Measurements from ENCODE around the gene RSKR.
"Not testable (repeated sequence)": the region's sequence is repeated elsewhere in the genome, so short reads cannot be mapped to it uniquely, and the experiment has no call there.

Gene RSKR

DNA sequence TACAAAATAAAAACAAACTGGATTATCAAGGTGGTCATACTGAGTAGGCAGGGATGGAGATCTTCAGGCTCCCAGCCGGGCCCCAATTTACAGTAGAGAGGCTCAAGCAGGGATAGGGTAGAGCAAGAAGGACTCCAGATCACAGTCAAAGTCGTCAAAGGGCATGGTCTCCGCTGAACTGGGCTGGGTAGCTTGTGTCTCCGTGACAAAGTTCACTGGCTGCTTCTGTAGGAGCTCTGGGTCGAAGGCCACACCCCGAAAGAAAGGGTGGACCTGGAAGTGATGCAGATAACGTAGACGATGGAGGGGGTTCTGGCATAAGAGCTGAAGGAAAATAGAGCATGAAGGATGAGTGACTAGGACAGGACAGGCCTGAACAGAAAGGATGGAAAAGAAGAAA is 3.6 kb downstream of the RSKR start:
- no peak overlapping the region for H3K27ac ChIP-seq

DNA sequence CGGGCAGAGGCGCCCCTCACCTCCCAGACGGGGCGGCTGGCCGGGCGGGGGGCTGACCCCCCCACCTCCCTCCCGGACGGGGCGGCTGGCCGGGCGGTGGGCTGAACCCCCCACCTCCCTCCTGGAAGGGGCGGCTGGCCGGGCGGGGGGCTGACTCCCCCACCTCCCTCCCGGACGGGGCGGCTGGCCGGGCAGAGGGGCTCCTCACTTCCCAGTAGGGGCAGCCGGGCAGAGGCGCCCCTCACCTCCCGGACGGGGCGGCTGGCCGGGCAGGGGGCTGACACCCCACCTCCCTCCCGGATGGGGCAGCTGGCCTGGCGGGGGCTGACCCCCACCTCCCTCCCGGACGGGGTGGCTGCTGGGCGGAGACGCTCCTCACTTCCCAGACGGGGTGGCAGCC is 10.0 kb downstream of the RSKR start:
- H3K4me1 ChIP-seq (ENCODE audit: low read depth, poor library complexity, severe bottlenecking); H3K27ac ChIP-seq; H3K4me3 ChIP-seq (IDR thresholded peaks at IDR 0.05; ENCODE audit: insufficient read depth, low read depth, low read length); H3K27me3 ChIP-seq (ENCODE audit: insufficient read depth, low read depth); H3K4me2 ChIP-seq; H2AFZ ChIP-seq (ENCODE audit: low read depth); H3K36me3 ChIP-seq (ENCODE audit: insufficient read depth); H3K9ac ChIP-seq; H3K79me2 ChIP-seq (ENCODE audit: insufficient read depth, low read depth); H4K20me1 ChIP-seq (ENCODE audit: insufficient read depth): not testable (repeated sequence)

More for the DNA sequence above, 3.6 kb downstream of the RSKR start:
- TF ChIP-seq, protein P1, sequence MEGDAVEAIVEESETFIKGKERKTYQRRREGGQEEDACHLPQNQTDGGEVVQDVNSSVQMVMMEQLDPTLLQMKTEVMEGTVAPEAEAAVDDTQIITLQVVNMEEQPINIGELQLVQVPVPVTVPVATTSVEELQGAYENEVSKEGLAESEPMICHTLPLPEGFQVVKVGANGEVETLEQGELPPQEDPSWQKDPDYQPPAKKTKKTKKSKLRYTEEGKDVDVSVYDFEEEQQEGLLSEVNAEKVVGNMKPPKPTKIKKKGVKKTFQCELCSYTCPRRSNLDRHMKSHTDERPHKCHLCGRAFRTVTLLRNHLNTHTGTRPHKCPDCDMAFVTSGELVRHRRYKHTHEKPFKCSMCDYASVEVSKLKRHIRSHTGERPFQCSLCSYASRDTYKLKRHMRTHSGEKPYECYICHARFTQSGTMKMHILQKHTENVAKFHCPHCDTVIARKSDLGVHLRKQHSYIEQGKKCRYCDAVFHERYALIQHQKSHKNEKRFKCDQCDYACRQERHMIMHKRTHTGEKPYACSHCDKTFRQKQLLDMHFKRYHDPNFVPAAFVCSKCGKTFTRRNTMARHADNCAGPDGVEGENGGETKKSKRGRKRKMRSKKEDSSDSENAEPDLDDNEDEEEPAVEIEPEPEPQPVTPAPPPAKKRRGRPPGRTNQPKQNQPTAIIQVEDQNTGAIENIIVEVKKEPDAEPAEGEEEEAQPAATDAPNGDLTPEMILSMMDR (conservative IDR thresholded peaks at IDR 0.05; ENCODE audit: low read depth, low read length), result no peak
- no peak overlapping the region for H3K9ac ChIP-seq
- no peak overlapping the region for H3K4me2 ChIP-seq
- no peaks in the 10 kb centered on the region for H3K27me3 ChIP-seq (ENCODE audit: insufficient read depth, low read depth)
- H3K36me3 ChIP-seq (ENCODE audit: insufficient read depth), result peaks cover 5% of the 10 kb centered on the region; the same call in 1 of the 2 replicates
- H3K4me1 ChIP-seq (ENCODE audit: low read depth, poor library complexity, severe bottlenecking), result peaks cover 4% of the 10 kb centered on the region
- no peaks in the 10 kb centered on the region for H3K79me2 ChIP-seq (ENCODE audit: insufficient read depth, low read depth)
- no peak overlapping the region for H2AFZ ChIP-seq (ENCODE audit: low read depth)
- H3K4me3 ChIP-seq (IDR thresholded peaks at IDR 0.05; ENCODE audit: insufficient read depth, low read depth, low read length), result no peak overlapping the region
- no peaks in the 10 kb centered on the region for H4K20me1 ChIP-seq (ENCODE audit: insufficient read depth)

DNA sequence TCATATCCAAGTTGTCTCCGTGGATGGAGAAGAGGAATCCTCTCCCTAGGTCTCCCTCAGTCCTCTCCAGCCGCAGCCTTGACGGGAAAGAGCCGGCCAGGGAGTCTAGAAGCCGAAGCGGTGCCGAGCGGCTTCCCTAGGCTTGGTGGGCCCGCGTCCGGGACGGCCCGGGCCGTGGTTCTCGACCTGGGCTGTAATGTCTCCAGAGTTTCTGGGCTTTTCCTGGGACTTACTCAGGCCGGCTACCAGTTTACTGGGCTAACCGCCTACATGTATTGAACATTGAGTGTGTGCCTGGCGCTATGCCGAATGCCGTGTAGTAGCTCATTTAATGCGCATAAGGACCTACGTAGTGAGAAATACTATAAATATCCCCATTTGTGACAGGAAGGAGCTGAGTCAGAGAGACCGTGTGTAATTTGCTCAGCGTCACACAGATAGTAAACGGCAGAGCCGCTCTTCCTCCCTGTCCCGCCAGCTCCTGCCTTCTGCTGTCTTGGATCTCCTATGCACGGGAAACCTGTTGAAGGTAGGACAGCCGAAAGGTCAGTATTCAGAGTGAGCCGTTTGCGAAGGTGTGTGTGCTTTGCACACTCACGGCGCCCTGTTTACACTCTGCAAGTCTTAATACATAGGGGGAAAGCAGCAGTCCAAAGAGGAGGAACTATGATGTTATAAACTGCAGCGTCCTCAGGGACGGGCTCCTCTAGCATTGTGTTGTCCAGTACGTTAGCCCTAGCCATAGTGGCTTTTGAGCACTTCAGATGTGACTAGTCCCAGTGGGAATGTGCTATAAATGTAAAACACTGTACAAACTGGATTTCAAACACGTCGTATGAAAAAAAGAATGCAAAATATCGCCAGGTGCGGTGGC is 14.4 kb downstream of the RSKR start:
- TF ChIP-seq, protein P1 (conservative IDR thresholded peaks at IDR 0.05; ENCODE audit: low read depth, low read length), result no peak
- Histone ChIP-seq H3K9ac (peak overlapping the region; percentile 79), H3K27me3 (ENCODE audit: insufficient read depth, low read depth) (no peaks in the 10 kb centered on the region), H3K4me1 (ENCODE audit: low read depth, poor library complexity, severe bottlenecking) (peaks cover 19% of the 10 kb centered on the region), H3K4me3 (IDR thresholded peaks at IDR 0.05; ENCODE audit: insufficient read depth, low read depth, low read length) (no peak overlapping the region), H3K79me2 (ENCODE audit: insufficient read depth, low read depth) (peaks cover 38% of the 10 kb centered on the region), H3K27ac (peak overlapping the region; percentile 88), H2AFZ (ENCODE audit: low read depth) (peak overlapping the region; percentile 91), H4K20me1 (ENCODE audit: insufficient read depth) (no peaks in the 10 kb centered on the region), H3K4me2 (peak overlapping the region; percentile 78), H3K36me3 (ENCODE audit: insufficient read depth) (no peaks in the 10 kb centered on the region; the same call in 1 of the 2 replicates)

DNA sequence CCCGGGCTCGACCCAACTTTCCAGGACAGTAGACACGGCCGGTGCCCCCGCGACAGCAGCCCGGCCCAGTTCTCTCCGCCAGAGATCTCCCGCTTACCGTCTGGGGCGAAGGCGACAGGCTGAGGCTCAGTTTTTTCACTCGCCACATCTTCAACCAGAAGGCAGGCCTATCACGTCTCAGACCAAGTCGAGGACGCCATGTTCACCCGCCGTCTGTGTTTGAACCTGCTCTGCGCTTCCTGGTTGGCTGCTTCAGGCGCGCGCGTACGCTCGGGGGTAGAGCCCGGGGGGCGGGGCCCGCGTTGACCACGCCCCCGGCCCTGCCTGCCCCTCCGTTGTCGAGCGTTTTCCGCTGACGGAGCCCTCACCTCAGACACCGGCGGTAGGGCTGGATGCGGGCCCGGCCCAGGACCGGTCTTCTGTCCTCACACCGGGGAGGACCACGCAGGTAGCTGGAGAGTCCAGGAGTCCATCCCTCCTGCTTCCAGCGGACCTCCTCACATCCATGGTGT is 15.1 kb downstream of the RSKR start, which contains the start of gene SPAG5:
Gene SPAG5 (minus strand): TSS at position 227 of the 512 bp plus-strand sequence. CDS start 79 bp downstream, at position 148.
- H3K4me3 ChIP-seq (IDR thresholded peaks at IDR 0.05; ENCODE audit: insufficient read depth, low read depth, low read length), result no peak within 1 kb of the TSS
- peaks cover 38% of the 10 kb centered on the region for H3K79me2 ChIP-seq (ENCODE audit: insufficient read depth, low read depth)
- H3K9ac ChIP-seq, result peak within 1 kb of the TSS; percentile 79
- no peaks in the 10 kb centered on the region for H3K27me3 ChIP-seq (ENCODE audit: insufficient read depth, low read depth)
- no peaks in the 10 kb centered on the region for H4K20me1 ChIP-seq (ENCODE audit: insufficient read depth)
- H3K36me3 ChIP-seq (ENCODE audit: insufficient read depth), result no peaks in the 10 kb centered on the region; the same call in 1 of the 2 replicates
- TF ChIP-seq, protein P1 (conservative IDR thresholded peaks at IDR 0.05; ENCODE audit: low read depth, low read length), result no peak
- H3K4me1 ChIP-seq (ENCODE audit: low read depth, poor library complexity, severe bottlenecking), result peaks cover 19% of the 10 kb centered on the region
- peak within 1 kb of the TSS; percentile 78 for H3K4me2 ChIP-seq
- peak within 1 kb of the TSS; percentile 91 for H2AFZ ChIP-seq (ENCODE audit: low read depth)
- H3K27ac ChIP-seq, result peak within 1 kb of the TSS; percentile 88
